Subcutaneous abdominal adipose tissue (tissue), 5 donors: ENCODE data around the gene NSUN2.
"Not testable (repeated sequence)": the region's sequence is repeated elsewhere in the genome, so short reads cannot be mapped to it uniquely, and the experiment has no call there.

Source experiments
- H3K27ac ChIP-seq: one replicate; pipeline ENCODE4 v1.7.0; 2013; ENCODE audit warnings: low read depth, mild to moderate bottlenecking, inconsistent platforms, low read length, moderate library complexity
- H3K27me3 ChIP-seq, 5 donors: one replicate each; pipeline ENCODE4 v1.7.0; 2013; ENCODE audit warnings: low read length in 5 of 5, inconsistent platforms in 1 of 5; ENCODE audit not compliant: control insufficient read depth in 5 of 5, insufficient read depth in 4 of 5
- H3K36me3 ChIP-seq, 5 donors: one replicate each; pipeline ENCODE4 v1.7.0; 2013; ENCODE audit warnings: low read length in 5 of 5; ENCODE audit not compliant: control insufficient read depth in 5 of 5, insufficient read depth in 5 of 5
- H3K4me1 ChIP-seq, 5 donors: one replicate each; pipeline ENCODE4 v1.7.0; 2013; ENCODE audit warnings: low read length in 5 of 5, mild to moderate bottlenecking in 3 of 5, moderate library complexity in 1 of 5; ENCODE audit not compliant: control insufficient read depth in 5 of 5, insufficient read depth in 5 of 5
- H3K4me3 ChIP-seq, 5 donors: one replicate each; pipeline ENCODE4 v1.7.0; 2013; ENCODE audit warnings: low read length in 5 of 5, low read depth in 1 of 5
- H3K9ac ChIP-seq, 5 donors: one replicate each; pipeline ENCODE4 v1.7.0; 2013; ENCODE audit warnings: low read length in 5 of 5, mild to moderate bottlenecking in 4 of 5, moderate library complexity in 3 of 5
- H3K9me3 ChIP-seq, 5 donors: one replicate each; pipeline ENCODE4 v1.7.0; 2013; ENCODE audit warnings: low read length in 5 of 5; ENCODE audit not compliant: control insufficient read depth in 5 of 5
- donor health status: healthy.
- donor health status: healthy.
- donor health status: healthy.
- donor health status: healthy.
- donor health status: healthy.

NSUN2 gene

DNA sequence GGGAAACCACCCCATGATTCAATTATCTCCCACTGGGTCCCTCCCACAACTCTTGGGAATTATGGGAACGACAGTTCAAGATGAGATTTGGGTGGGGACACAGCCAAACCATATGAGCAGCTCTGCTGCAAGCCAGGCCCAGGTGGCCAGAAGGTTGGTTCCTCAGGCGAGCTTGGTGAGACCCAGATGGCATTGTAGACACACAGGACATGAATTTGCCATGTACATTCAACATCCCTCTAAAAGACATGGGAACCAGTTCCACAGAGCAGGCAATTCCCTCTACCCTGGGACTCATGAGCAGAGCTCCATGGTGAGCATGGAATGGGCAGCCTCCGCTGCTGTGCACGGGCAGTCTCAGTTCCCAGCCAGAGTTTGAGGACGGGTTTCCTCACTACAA is 53.3 kb downstream of the NSUN2 start:
- no peaks in the 10 kb centered on the region for H3K36me3 ChIP-seq
- H3K27me3 ChIP-seq, result peaks cover 7 to 31% (median 25%) of the 10 kb centered on the region in 5 donors
- H3K27ac ChIP-seq, result no peak overlapping the region
- no peak overlapping the region for H3K9ac ChIP-seq
- no peaks in the 10 kb centered on the region for H3K9me3 ChIP-seq
- peaks cover 0 to 15% (median 11%) of the 10 kb centered on the region in 5 donors for H3K4me1 ChIP-seq
- no peak overlapping the region for H3K4me3 ChIP-seq

- H3K9me3 ChIP-seq, result no peaks in the 10 kb centered on the region
- peaks cover 0 to 15% (median 11%) of the 10 kb centered on the region in 5 donors for H3K4me1 ChIP-seq
- H3K4me3 ChIP-seq, result no peak overlapping the region
- peaks cover 8 to 31% (median 27%) of the 10 kb centered on the region in 5 donors for H3K27me3 ChIP-seq
- H3K9ac ChIP-seq, result no peak overlapping the region
- no peak overlapping the region for H3K27ac ChIP-seq
- H3K36me3 ChIP-seq, result no peaks in the 10 kb centered on the region
Observed at GRCh38 chr5:6578676-6579343, 54.0 kb downstream of the NSUN2 start.

- peaks cover 0 to 6% (median 0%) of the 10 kb centered on the region in 5 donors for H3K4me1 ChIP-seq
- H3K9ac ChIP-seq, result no peak overlapping the region
- no peaks in the 10 kb centered on the region for H3K36me3 ChIP-seq
- no peak overlapping the region for H3K27ac ChIP-seq
- no peaks in the 10 kb centered on the region for H3K9me3 ChIP-seq
- H3K4me3 ChIP-seq, result no peak overlapping the region
- peaks cover 12 to 34% (median 22%) of the 10 kb centered on the region in 5 donors for H3K27me3 ChIP-seq
Observed at GRCh38 chr5:6576861-6577501, 55.9 kb downstream of the NSUN2 start.

- Histone ChIP-seq H3K27me3 (peaks cover 12 to 26% (median 20%) of the 10 kb centered on the region in 5 donors), H3K27ac (no peak overlapping the region), H3K36me3 (no peaks in the 10 kb centered on the region), H3K4me1 (peaks cover 0 to 6% (median 0%) of the 10 kb centered on the region in 5 donors), H3K4me3 (no peak overlapping the region), H3K9ac (no peak overlapping the region), H3K9me3 (no peaks in the 10 kb centered on the region)
Observed at GRCh38 chr5:6574537-6575245, 58.2 kb downstream of the NSUN2 start.

DNA sequence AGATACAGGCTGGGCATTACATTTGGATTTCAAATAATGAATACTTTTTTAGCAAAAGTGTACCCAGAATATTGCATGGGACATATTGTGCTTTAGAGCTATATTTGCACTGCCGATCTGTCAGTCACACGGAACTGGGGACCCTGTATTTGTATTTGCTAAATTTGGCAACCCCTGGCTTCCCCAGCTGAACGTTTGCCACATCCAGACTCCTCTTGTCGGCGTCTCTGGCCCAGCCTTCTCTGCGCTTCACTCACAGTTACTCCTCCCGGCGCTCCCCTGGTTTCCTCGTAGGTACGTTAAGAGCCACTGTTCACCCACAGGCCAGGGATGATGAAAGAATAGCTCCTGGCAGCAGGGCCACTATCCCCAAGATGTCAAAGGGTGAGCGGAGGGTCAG is 58.7 kb downstream of the NSUN2 start:
- Histone ChIP-seq H3K27ac (no peak overlapping the region), H3K9ac (no peak overlapping the region), H3K36me3 (no peaks in the 10 kb centered on the region)

DNA sequence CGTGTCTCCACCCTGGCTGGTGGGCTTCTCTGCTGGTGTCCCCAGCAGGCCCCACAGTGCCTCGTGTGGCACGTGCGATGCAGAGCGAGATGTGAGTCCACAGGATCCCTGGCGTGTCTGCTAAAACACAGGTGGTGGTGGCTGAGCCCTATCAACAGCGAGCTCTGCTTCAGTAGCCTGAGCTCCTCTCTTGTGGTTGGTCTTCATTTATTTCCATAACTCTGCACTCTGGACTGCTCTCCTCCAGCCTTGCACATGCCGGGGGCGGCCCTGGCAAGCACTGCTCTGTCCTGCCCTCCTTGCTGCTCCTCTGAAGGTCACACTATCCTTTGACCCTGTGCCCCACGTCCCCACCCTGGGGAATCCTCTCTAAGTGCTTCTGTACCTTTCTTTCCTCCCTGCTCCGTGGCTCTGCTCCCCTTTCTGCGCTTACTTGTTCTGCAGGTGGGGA is 59.2 kb downstream of the NSUN2 start:
- Histone ChIP-seq H3K4me1 (peaks cover 0 to 6% (median 0%) of the 10 kb centered on the region in 5 donors), H3K4me3 (no peak overlapping the region), H3K9ac (no peak overlapping the region), H3K9me3 (no peaks in the 10 kb centered on the region), H3K27me3 (peaks cover 12 to 26% (median 20%) of the 10 kb centered on the region in 5 donors), H3K27ac (no peak overlapping the region), H3K36me3 (no peaks in the 10 kb centered on the region)

More for the DNA sequence above, 58.7 kb downstream of the NSUN2 start:
- no peaks in the 10 kb centered on the region for H3K9me3 ChIP-seq
- peaks cover 12 to 26% (median 20%) of the 10 kb centered on the region in 5 donors for H3K27me3 ChIP-seq
- no peak overlapping the region for H3K4me3 ChIP-seq
- peaks cover 0 to 6% (median 0%) of the 10 kb centered on the region in 5 donors for H3K4me1 ChIP-seq

- H3K4me1 ChIP-seq, result no peaks in the 10 kb centered on the region
- no peak overlapping the region for H3K4me3 ChIP-seq
- no peak overlapping the region for H3K9ac ChIP-seq
- no peak overlapping the region for H3K27ac ChIP-seq
- no peaks in the 10 kb centered on the region for H3K36me3 ChIP-seq
- peaks cover 12 to 26% (median 20%) of the 10 kb centered on the region in 5 donors for H3K27me3 ChIP-seq
- H3K9me3 ChIP-seq, result no peaks in the 10 kb centered on the region
Observed at GRCh38 chr5:6572825-6573380, 59.9 kb downstream of the NSUN2 start.

DNA sequence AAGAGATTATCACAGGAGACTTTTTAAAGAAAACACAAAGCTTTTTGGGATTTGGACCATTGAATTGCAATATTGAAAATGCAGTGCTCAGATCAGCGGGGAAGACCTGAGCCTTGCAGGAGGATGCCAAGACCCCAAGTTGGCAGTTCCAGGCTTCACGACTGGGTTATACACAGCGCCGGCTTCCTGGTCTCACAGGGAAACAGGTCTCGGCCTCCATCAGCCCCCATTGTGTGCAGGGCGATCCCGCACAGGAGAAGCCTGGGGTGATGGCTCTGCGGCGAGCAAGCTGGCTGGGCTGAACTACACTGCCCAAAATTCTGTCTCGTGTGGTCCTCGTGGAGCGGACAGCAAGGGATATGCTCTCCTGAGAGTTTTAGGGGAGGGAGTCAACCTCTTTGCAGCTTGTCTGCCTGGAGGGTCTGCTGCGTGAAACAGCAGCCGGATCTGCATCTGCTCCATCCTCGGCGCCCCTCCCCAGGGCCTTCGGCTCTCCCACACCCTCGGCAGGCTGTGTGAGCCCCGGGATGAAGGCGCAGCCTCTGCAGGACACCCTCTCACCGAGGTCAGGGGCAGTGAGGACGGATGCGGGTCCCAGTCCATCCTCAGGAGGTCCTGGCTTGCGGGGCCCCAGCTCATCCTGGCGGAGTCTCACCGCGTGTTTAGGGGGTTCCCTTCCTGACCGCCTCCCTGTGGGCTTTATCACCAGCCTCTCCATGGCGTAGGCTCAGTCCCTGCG is 60.6 kb downstream of the NSUN2 start:
- Histone ChIP-seq H3K9me3 (no peaks in the 10 kb centered on the region), H3K9ac (no peak overlapping the region), H3K4me1 (no peaks in the 10 kb centered on the region), H3K27me3 (peaks cover 12 to 26% (median 20%) of the 10 kb centered on the region in 5 donors), H3K27ac (no peak overlapping the region), H3K4me3 (no peak overlapping the region), H3K36me3 (no peaks in the 10 kb centered on the region)

DNA sequence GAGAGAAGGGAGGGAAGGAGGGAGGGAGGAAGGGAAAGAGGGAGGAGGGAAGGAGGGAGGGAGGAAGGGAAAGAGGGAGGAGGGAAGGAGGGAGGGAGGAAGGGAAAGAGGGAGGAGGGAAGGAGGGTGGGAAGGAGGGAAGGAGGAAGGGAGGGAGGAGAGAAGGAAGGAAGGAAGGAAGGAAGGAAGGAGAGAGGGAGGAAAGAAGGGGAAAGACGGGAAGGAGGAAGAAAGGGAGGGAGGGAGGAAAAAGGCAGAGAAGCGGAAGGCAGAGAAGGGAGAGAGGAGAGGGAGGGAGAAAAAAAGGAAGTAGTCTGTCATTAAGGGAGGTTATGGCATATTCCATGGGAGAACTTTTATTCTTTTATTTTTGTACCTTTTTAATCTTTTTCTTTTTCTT is 61.2 kb downstream of the NSUN2 start:
- H3K27ac ChIP-seq, H3K9ac ChIP-seq, H3K9me3 ChIP-seq, H3K4me1 ChIP-seq, H3K4me3 ChIP-seq, H3K36me3 ChIP-seq: not testable (repeated sequence)
- peaks cover 12 to 26% (median 20%) of the 10 kb centered on the region in 5 donors for H3K27me3 ChIP-seq
